HCT116 (cell line): Measurements from ENCODE around the gene AMPD3.

Experiments
- CTCF ChIP-seq, 3 experiments: fragments of 200-600 bp in 1 of 3; sonication (generic) in 1 of 3; IDR thresholded peaks in 2 of 3; conservative IDR thresholded peaks in 1 of 3; 2 replicates each; pipeline ENCODE4 v1.5.1; 2012 to 2017; ENCODE audit warnings: low read depth in 2 of 3, low read length in 2 of 3, antibody characterized with exemption in 1 of 3, borderline replicate concordance in 1 of 3, control low read depth in 1 of 3, mild to moderate bottlenecking in 1 of 3, mixed read lengths in 1 of 3, mixed run types in 1 of 3, moderate library complexity in 1 of 3; ENCODE audit not compliant: insufficient read depth in 1 of 3
- EZH2 ChIP-seq: fragments of 200-600 bp; sonication (generic); IDR thresholded peaks from 2 replicates; pipeline ENCODE4 v1.6.1; 2017; ENCODE audit warnings: antibody characterized with exemption, mixed run types
- FOSL1 ChIP-seq: IDR thresholded peaks from 2 replicates; pipeline ENCODE4 v1.6.1; 2012; ENCODE audit warnings: low read depth
- POLR2A ChIP-seq: IDR thresholded peaks from 2 replicates; pipeline ENCODE4 v1.7.0; 2011; ENCODE audit warnings: borderline replicate concordance; ENCODE audit not compliant: insufficient read depth, insufficient read length; ENCODE audit errors: extremely low read depth
- POLR2AphosphoS5 ChIP-seq: IDR thresholded peaks from 2 replicates; pipeline ENCODE4 v1.6.1; 2011; ENCODE audit warnings: mild to moderate bottlenecking, low read depth, low read length, moderate library complexity
- REST ChIP-seq: IDR thresholded peaks from 2 replicates; pipeline ENCODE4 v1.6.1; 2012; ENCODE audit warnings: low read depth
- SRF ChIP-seq: IDR thresholded peaks from 2 replicates; pipeline ENCODE4 v1.6.1; 2012; ENCODE audit warnings: low read depth
- YY1 ChIP-seq: IDR thresholded peaks from 2 replicates; pipeline ENCODE4 v1.6.1; 2011; ENCODE audit warnings: low read length, low read depth, moderate library complexity, mild to moderate bottlenecking; ENCODE audit not compliant: insufficient replicate concordance; ENCODE audit errors: extremely low read depth
- TF ChIP-seq, protein P1 (sequence below): IDR thresholded peaks from 2 replicates; pipeline ENCODE4 v1.6.1; 2012

GRCh38 chr11:10534316-10534715, 79.3 kb downstream of the AMPD3 start:
- TF ChIP-seq CTCF (IDR thresholded peaks at IDR 0.05 in 2 of 3, conservative IDR thresholded peaks at IDR 0.05 in 1 of 3; ENCODE audit: borderline replicate concordance in 1 of 3, insufficient read depth in 1 of 3, low read depth in 2 of 3, low read length in 2 of 3), result no peak
- no peak for TF ChIP-seq YY1
- TF ChIP-seq, protein P1, sequence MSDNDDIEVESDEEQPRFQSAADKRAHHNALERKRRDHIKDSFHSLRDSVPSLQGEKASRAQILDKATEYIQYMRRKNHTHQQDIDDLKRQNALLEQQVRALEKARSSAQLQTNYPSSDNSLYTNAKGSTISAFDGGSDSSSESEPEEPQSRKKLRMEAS, result no peak
- no peak for TF ChIP-seq FOSL1
- TF ChIP-seq REST, result no peak
- no peak for TF ChIP-seq POLR2AphosphoS5
- no peak for TF ChIP-seq POLR2A
- TF ChIP-seq SRF, result no peak
- no peak for TF ChIP-seq EZH2
